ENCODE data around the gene NATD1.

GRCh38 chr17:21246698-21247097, 6.5 kb downstream of the NATD1 start:
- TF ChIP-seq EZH2phosphoT487 (IDR thresholded peaks at IDR 0.05; ENCODE audit: low read depth, severe bottlenecking, unreplicated experiment) (no peak), CTCF (IDR thresholded peaks at IDR 0.05; ENCODE audit: poor library complexity) (no peak)

Measured in hepatocyte (in vitro differentiated cells).